ENCODE measurements around the gene XRCC5.
"Not testable (repeated sequence)": the region's sequence is repeated elsewhere in the genome, so short reads cannot be mapped to it uniquely, and the experiment has no call there.

Gene XRCC5

DNA sequence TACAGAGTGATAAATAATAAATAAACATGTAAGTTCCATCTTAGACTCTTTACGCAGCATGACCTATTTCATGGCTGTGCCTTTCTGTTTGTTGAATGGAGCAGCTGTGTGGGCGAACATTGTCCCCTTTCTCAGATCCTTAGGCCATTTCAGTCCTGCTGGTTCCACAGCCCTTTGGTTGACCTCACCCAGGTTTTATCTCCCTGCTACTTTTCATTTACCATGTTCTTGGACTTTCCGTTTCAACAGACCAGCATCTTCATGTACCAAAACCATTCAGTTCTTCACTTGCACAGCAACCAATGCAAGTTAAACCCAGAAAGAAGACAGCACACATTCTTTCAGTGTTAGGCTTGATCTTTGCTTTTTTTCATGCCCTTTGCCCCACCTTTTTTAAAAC lies 83.8 kb downstream of the XRCC5 start:
- H3K4me3 Mint-ChIP-seq = no peak overlapping the region

DNA sequence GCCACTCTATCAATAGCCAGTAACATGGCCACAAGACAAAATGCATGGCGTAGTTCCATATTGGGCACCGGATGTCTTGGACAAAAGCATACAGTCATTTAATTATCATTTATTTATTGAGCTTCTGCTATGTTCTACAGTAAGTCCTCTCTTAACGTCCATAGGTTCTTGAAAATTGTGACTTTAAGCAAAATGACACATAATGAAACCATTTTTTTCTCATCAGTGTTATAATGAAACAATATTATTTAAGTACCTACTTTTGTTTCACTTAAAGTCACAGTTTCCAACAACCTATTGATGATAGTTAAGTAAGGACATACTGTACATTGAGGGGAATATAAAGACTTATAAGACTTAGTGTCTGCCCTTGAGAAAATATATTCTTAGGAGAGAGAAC lies 84.9 kb downstream of the XRCC5 start:
- peaks cover 19% of the 10 kb centered on the region for H3K4me1 Mint-ChIP-seq (ENCODE audit: low read depth)
- H3K9me3 Mint-ChIP-seq = no peaks in the 10 kb centered on the region
- no peak overlapping the region for H3K4me3 Mint-ChIP-seq
- H3K27ac Mint-ChIP-seq = no peak overlapping the region
- no peaks in the 10 kb centered on the region for H3K27me3 Mint-ChIP-seq
- intact Hi-C loops (cut with micrococcal nuclease) = no loop called here
- H3K36me3 Mint-ChIP-seq (ENCODE audit: low read depth) = peaks cover 90% of the 10 kb centered on the region

More for the DNA sequence above, 83.8 kb downstream of the XRCC5 start:
- H3K9me3 Mint-ChIP-seq = no peaks in the 10 kb centered on the region
- intact Hi-C loops (cut with micrococcal nuclease) = no loop called here
- H3K4me1 Mint-ChIP-seq (ENCODE audit: low read depth) = peaks cover 22% of the 10 kb centered on the region
- no peaks in the 10 kb centered on the region for H3K27me3 Mint-ChIP-seq
- H3K36me3 Mint-ChIP-seq (ENCODE audit: low read depth) = peaks cover 87% of the 10 kb centered on the region
- peak overlapping the region; percentile 14 for H3K27ac Mint-ChIP-seq

DNA sequence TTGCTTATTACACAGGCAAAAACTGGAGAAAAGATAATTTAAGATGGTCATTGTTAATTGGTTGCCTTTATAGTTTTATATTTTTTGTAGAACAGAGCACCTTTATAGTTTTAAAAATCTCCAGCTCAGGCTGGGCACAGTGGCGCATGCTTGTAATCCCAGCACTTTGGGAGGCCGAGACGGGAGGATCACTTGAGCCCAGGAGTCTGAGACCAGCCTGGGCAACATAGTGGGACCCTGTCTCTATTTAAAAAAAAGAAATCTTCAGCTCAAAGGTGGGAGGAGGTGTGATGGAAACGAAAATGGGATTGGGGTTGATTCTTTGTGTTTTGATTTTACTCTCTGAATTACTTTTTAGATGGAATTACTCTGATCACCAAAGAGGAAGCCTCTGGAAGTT lies 85.4 kb downstream of the XRCC5 start:
- Mint-ChIP-seq H3K27ac (no peak overlapping the region), H3K36me3 (ENCODE audit: low read depth) (peaks cover 95% of the 10 kb centered on the region), H3K27me3 (no peaks in the 10 kb centered on the region), H3K9me3 (no peaks in the 10 kb centered on the region), H3K4me1 (ENCODE audit: low read depth) (peaks cover 19% of the 10 kb centered on the region), H3K4me3 (no peak overlapping the region)
- intact Hi-C loops (cut with micrococcal nuclease) = no loop called here

GRCh38 chr2:216195565-216196029 lies 86.4 kb downstream of the XRCC5 start:
- H3K27ac Mint-ChIP-seq = no peak overlapping the region
- no peaks in the 10 kb centered on the region for H3K9me3 Mint-ChIP-seq
- intact Hi-C loops (cut with micrococcal nuclease) = no loop called here
- H3K4me1 Mint-ChIP-seq (ENCODE audit: low read depth) = peaks cover 19% of the 10 kb centered on the region
- H3K27me3 Mint-ChIP-seq = no peaks in the 10 kb centered on the region
- no peak overlapping the region for H3K4me3 Mint-ChIP-seq
- peaks cover 99% of the 10 kb centered on the region for H3K36me3 Mint-ChIP-seq (ENCODE audit: low read depth)

DNA sequence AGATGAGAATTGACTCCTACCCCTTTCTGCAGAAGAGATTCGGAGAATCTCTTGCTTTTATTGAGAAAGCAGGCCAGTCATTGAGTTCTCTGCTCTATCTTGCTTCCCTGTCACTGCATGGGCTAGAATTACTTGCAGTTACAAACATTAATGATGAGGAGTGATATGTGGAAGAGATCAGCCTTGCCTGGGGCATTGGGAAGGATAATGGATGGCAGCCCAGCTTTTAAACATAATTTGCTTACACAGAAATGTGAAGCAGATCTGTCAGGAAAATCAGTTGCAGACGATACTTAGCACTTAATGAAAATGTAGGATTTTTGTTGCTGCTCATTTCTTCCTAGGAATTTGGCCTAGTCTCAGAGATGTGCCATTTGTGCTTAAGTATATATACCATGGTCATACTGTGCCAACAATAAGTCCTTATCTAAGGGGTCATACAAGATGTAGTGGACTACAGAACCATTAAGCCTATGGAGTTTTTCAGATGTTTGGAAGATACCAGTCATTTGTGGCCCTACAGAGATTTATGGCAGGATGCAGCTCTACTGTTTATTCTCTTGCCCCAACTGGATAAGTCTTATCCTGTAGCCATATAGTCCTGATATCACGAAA lies 92.7 kb downstream of the XRCC5 start:
- Mint-ChIP-seq H3K4me1 (ENCODE audit: low read depth) (peaks cover 27% of the 10 kb centered on the region), H3K27ac (no peak overlapping the region), H3K27me3 (no peaks in the 10 kb centered on the region), H3K4me3 (no peak overlapping the region), H3K9me3 (no peaks in the 10 kb centered on the region), H3K36me3 (ENCODE audit: low read depth) (peaks cover 100% of the 10 kb centered on the region)
- intact Hi-C loops (cut with micrococcal nuclease) = no loop called here

GRCh38 chr2:216202626-216203250 lies 93.6 kb downstream of the XRCC5 start:
- Mint-ChIP-seq H3K9me3 (no peaks in the 10 kb centered on the region), H3K36me3 (ENCODE audit: low read depth) (peaks cover 100% of the 10 kb centered on the region), H3K4me1 (ENCODE audit: low read depth) (peaks cover 27% of the 10 kb centered on the region), H3K27me3 (no peaks in the 10 kb centered on the region), H3K4me3 (no peak overlapping the region), H3K27ac (peak overlapping the region; percentile 52)
- intact Hi-C loops (cut with micrococcal nuclease) = no loop called here

- intact Hi-C loops (cut with micrococcal nuclease) = no loop called here
- no peaks in the 10 kb centered on the region for H3K9me3 Mint-ChIP-seq
- H3K36me3 Mint-ChIP-seq (ENCODE audit: low read depth) = peaks cover 92% of the 10 kb centered on the region
- peaks cover 27% of the 10 kb centered on the region for H3K4me1 Mint-ChIP-seq (ENCODE audit: low read depth)
- H3K27ac Mint-ChIP-seq = peak overlapping the region; percentile 75
- H3K27me3 Mint-ChIP-seq = no peaks in the 10 kb centered on the region
- no peak overlapping the region for H3K4me3 Mint-ChIP-seq
These were observed 96.3 kb downstream of the XRCC5 start for GRCh38 chr2:216205486-216205885.

GRCh38 chr2:216206041-216206703 lies 97.0 kb downstream of the XRCC5 start:
- Mint-ChIP-seq H3K27me3 (no peaks in the 10 kb centered on the region), H3K36me3 (ENCODE audit: low read depth) (peaks cover 85% of the 10 kb centered on the region), H3K27ac (peak overlapping the region; percentile 75), H3K9me3 (no peaks in the 10 kb centered on the region), H3K4me3 (no peak overlapping the region), H3K4me1 (ENCODE audit: low read depth) (peaks cover 27% of the 10 kb centered on the region)
- intact Hi-C loops (cut with micrococcal nuclease) = no loop called here

DNA sequence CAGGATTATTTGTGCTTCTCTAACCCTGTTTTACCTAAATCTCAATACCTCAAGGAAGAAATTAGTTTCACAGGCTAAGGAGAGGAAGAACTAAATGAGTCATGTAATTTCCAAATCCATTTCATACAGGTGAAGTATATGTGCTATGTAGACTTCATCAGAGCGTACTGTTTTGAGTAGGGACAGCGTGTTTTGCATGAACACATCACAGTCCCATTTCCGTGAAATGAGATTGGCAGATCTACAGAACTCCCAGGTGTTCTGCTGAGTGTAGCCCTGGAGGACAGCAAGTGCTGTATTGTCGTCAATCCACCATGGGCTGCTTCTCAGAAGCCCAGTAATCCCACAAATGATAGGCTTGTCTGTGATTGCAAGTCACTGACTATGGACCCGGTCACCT lies 97.7 kb downstream of the XRCC5 start:
- peaks cover 78% of the 10 kb centered on the region for H3K36me3 Mint-ChIP-seq (ENCODE audit: low read depth)
- H3K27ac Mint-ChIP-seq = no peak overlapping the region
- H3K9me3 Mint-ChIP-seq = no peaks in the 10 kb centered on the region
- intact Hi-C loops (cut with micrococcal nuclease) = no loop called here
- peaks cover 27% of the 10 kb centered on the region for H3K4me1 Mint-ChIP-seq (ENCODE audit: low read depth)
- H3K4me3 Mint-ChIP-seq = no peak overlapping the region
- H3K27me3 Mint-ChIP-seq = no peaks in the 10 kb centered on the region

- H3K27ac Mint-ChIP-seq; H3K27me3 Mint-ChIP-seq; H3K4me3 Mint-ChIP-seq; H3K9me3 Mint-ChIP-seq; intact Hi-C loops (cut with micrococcal nuclease): not testable (repeated sequence)
- peaks cover 60% of the 10 kb centered on the region for H3K36me3 Mint-ChIP-seq (ENCODE audit: low read depth)
- peaks cover 23% of the 10 kb centered on the region for H3K4me1 Mint-ChIP-seq (ENCODE audit: low read depth)
These were observed 99.5 kb downstream of the XRCC5 start for GRCh38 chr2:216208661-216209060.

DNA sequence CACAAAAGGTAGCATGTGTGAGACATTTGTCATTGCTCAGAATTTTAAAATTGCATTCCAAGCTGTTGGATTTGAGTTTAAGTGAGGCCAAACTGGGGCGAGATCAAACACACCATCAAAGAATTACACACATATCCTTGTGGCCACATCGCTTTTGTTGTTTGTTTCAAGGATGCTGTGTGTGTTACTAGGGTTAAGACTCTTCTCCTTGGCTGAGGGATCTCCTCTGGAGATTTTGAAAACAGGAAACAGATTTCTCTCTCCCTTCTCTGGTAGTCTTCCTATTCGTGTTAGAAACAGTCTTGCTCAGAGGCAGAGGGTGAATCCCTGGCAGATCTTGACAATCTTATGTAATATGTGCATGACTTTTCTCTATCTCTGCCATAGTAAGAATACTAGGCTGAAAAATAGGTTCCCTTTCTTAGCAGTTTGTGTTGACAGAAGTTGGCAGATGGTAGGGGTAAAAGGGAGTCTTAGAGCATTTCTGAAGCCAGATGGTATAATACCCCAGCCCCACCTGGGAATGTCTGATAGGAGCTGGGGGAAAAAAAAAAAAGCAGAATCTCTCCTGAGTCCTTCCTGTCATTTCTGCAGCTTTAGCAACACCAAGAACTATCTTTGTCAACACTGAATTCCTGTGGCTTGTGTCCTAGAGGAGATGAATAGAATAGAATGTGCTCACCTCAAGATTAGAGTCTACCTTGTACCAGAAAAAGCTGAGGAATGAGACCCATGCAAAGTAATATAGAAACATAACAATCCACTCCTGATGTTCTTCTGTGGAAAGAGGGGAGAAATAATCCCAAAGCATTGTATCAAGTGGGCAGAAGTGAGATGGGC lies 101.8 kb downstream of the XRCC5 start:
- peaks cover 6% of the 10 kb centered on the region for H3K4me1 Mint-ChIP-seq (ENCODE audit: low read depth)
- intact Hi-C loops (cut with micrococcal nuclease) = no loop called here
- H3K27ac Mint-ChIP-seq = no peak overlapping the region
- H3K9me3 Mint-ChIP-seq = no peaks in the 10 kb centered on the region
- no peaks in the 10 kb centered on the region for H3K27me3 Mint-ChIP-seq
- H3K36me3 Mint-ChIP-seq (ENCODE audit: low read depth) = peaks cover 37% of the 10 kb centered on the region
- no peak overlapping the region for H3K4me3 Mint-ChIP-seq

DNA sequence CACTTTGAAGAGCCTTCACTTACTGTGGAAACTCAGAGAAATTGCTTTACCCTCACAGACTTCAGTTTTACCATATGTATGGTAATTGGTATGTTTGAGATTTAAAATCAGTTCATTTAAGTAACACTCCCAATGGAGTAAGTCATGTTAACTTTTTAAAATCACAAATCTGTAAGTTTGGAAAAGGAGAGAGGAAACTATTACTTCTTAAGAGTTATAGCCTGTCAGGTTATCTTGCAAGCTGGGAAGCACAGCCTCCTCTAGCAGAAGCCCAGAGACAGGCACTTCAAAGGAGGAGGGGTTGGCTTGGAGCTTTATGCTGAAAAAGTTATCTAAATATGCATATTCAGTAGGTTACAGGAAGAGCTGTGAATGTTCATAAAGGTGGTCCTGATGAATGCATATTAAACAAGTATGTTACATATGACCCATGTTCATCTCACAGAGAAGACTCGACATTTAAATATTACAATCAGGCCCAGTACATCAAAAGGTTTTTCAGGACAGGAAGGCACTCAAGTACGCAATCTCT lies 102.5 kb downstream of the XRCC5 start:
- Mint-ChIP-seq H3K4me1 (ENCODE audit: low read depth) (no peaks in the 10 kb centered on the region), H3K4me3 (no peak overlapping the region), H3K9me3 (no peaks in the 10 kb centered on the region), H3K36me3 (ENCODE audit: low read depth) (peaks cover 35% of the 10 kb centered on the region), H3K27me3 (no peaks in the 10 kb centered on the region), H3K27ac (no peak overlapping the region)
- intact Hi-C loops (cut with micrococcal nuclease) = no loop called here

- intact Hi-C loops (cut with micrococcal nuclease) = no loop called here
- no peaks in the 10 kb centered on the region for H3K9me3 Mint-ChIP-seq
These were observed 105.6 kb downstream of the XRCC5 start for GRCh38 chr2:216214768-216215167.

More at GRCh38 chr2:216214768-216215167, 105.6 kb downstream of the XRCC5 start:
- Mint-ChIP-seq H3K36me3 (ENCODE audit: low read depth) (peaks cover 29% of the 10 kb centered on the region), H3K27ac (no peak overlapping the region), H3K4me1 (ENCODE audit: low read depth) (no peaks in the 10 kb centered on the region), H3K4me3 (no peak overlapping the region), H3K27me3 (no peaks in the 10 kb centered on the region)
